ENCODE data around the gene EFCAB9. TPM values are rescaled to one million over a fixed set of nuclear protein-coding genes. Genes with fewer than 3 reads are reported as not detected.

EFCAB9 gene
- polyA plus RNA-seq, 1 donor from 2014 or later: not detected

- H3K4me1 Mint-ChIP-seq: peaks cover 9 to 24% (median 14%) of the 10 kb centered on the region in 3 donors
- H3K27me3 Mint-ChIP-seq: no peaks in the 10 kb centered on the region
- H3K27ac Mint-ChIP-seq: peak overlapping the region in 2 of 3 donors; percentile 48 to 76
- peaks cover 26% of the 10 kb centered on the region for H3K36me3 Mint-ChIP-seq
- H3K4me3 Mint-ChIP-seq: peak overlapping the region in 2 of 4 donors; percentile 10 to 18
- peaks cover 0 to 3% (median 2%) of the 10 kb centered on the region in 3 donors for H3K9me3 Mint-ChIP-seq
These were observed 30.2 kb downstream of the EFCAB9 start for GRCh38 chr5:172223901-172224873.

DNA sequence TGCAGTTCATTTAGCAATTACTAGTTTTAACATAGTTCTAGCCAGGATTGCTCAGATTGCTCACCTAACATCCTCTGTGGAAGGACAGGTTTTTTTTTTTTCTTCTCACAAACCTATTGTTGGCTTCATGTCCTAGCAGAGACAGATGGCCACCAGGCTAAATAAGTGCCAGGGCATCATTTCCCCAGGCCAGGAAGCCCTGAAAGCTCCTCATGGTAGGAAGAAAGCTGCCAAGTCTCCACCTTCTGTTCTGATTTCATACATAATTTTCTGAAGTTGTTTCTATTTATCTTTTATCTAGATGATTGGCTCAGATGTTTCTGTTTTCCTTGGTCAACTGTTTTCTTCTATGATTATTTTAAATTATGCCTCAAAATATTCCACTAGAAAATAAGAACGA lies 31.0 kb downstream of the EFCAB9 start:
- Mint-ChIP-seq H3K9me3 (no peaks in the 10 kb centered on the region), H3K27me3 (no peaks in the 10 kb centered on the region), H3K27ac (no peak overlapping the region), H3K4me3 (no peak overlapping the region), H3K36me3 (peaks cover 18% of the 10 kb centered on the region), H3K4me1 (peaks cover 9 to 24% (median 14%) of the 10 kb centered on the region in 3 donors)

DNA sequence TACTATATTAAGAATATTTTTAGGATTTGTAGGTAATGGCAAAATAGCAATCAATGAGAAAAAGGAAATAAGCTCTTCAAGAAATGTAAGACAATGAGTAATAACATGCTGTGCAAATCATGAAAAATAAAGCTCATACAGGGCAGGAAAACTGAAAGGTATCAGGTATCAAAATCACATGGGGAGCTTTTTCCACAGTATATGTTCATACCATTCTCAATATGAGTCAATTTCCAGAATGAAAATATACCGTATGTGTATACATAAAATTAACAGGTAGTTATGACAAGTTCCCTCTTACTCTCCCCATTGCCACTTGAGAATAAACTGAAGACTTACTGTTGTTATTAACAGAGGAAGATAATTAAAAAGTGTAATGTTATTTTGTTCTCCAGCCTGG lies 35.9 kb downstream of the EFCAB9 start:
- no peaks in the 10 kb centered on the region for H3K9me3 Mint-ChIP-seq
- no peak overlapping the region for H3K27ac Mint-ChIP-seq
- no peaks in the 10 kb centered on the region for H3K27me3 Mint-ChIP-seq
- peaks cover 7% of the 10 kb centered on the region for H3K36me3 Mint-ChIP-seq
- peaks cover 4 to 8% (median 4%) of the 10 kb centered on the region in 3 donors for H3K4me1 Mint-ChIP-seq
- no peak overlapping the region for H3K4me3 Mint-ChIP-seq

- no peaks in the 10 kb centered on the region for H3K27me3 Mint-ChIP-seq
- peaks cover 7% of the 10 kb centered on the region for H3K36me3 Mint-ChIP-seq
- H3K9me3 Mint-ChIP-seq: no peaks in the 10 kb centered on the region
- peaks cover 14 to 28% (median 15%) of the 10 kb centered on the region in 3 donors for H3K4me1 Mint-ChIP-seq
- H3K4me3 Mint-ChIP-seq: no peak overlapping the region
- H3K27ac Mint-ChIP-seq: no peak overlapping the region
These were observed 40.1 kb downstream of the EFCAB9 start for GRCh38 chr5:172234031-172234430.

GRCh38 chr5:172235132-172235780 lies 41.3 kb downstream of the EFCAB9 start:
- Mint-ChIP-seq H3K4me1 (peaks cover 15 to 32% (median 18%) of the 10 kb centered on the region in 3 donors), H3K9me3 (no peaks in the 10 kb centered on the region), H3K27ac (peak overlapping the region in 1 of 3 donors; percentile 78), H3K36me3 (peaks cover 7% of the 10 kb centered on the region), H3K4me3 (no peak overlapping the region), H3K27me3 (no peaks in the 10 kb centered on the region)

GRCh38 chr5:172235827-172236736 lies 42.1 kb downstream of the EFCAB9 start:
- Mint-ChIP-seq H3K9me3 (no peaks in the 10 kb centered on the region), H3K27ac (peak overlapping the region in 1 of 3 donors; percentile 42), H3K4me1 (peaks cover 15 to 33% (median 18%) of the 10 kb centered on the region in 3 donors)

GRCh38 chr5:172238334-172238733 lies 44.4 kb downstream of the EFCAB9 start:
- no peak overlapping the region for H3K4me3 Mint-ChIP-seq
- peaks cover 0 to 1% (median 0%) of the 10 kb centered on the region in 3 donors for H3K9me3 Mint-ChIP-seq
- H3K4me1 Mint-ChIP-seq: peaks cover 15 to 36% (median 18%) of the 10 kb centered on the region in 3 donors
- H3K27me3 Mint-ChIP-seq: no peaks in the 10 kb centered on the region
- H3K27ac Mint-ChIP-seq: no peak overlapping the region
- peaks cover 2% of the 10 kb centered on the region for H3K36me3 Mint-ChIP-seq

More at GRCh38 chr5:172235827-172236736, 42.1 kb downstream of the EFCAB9 start:
- Mint-ChIP-seq H3K4me3 (no peak overlapping the region), H3K36me3 (peaks cover 4% of the 10 kb centered on the region), H3K27me3 (no peaks in the 10 kb centered on the region)

GRCh38 chr5:172243302-172243701 lies 49.3 kb downstream of the EFCAB9 start:
- Mint-ChIP-seq H3K36me3 (peaks cover 6% of the 10 kb centered on the region), H3K9me3 (peaks cover 0 to 1% (median 0%) of the 10 kb centered on the region in 3 donors), H3K27ac (peak overlapping the region in 1 of 3 donors; percentile 8), H3K27me3 (no peaks in the 10 kb centered on the region), H3K4me3 (no peak overlapping the region), H3K4me1 (peaks cover 4 to 9% (median 4%) of the 10 kb centered on the region in 3 donors)

GRCh38 chr5:172245046-172245445 lies 51.1 kb downstream of the EFCAB9 start:
- no peaks in the 10 kb centered on the region for H3K27me3 Mint-ChIP-seq
- H3K9me3 Mint-ChIP-seq: peaks cover 0 to 5% (median 4%) of the 10 kb centered on the region in 3 donors
- H3K36me3 Mint-ChIP-seq: peaks cover 10% of the 10 kb centered on the region
- no peak overlapping the region for H3K27ac Mint-ChIP-seq
- peaks cover under 1 to 4% (median 3%) of the 10 kb centered on the region in 3 donors for H3K4me1 Mint-ChIP-seq
- no peak overlapping the region for H3K4me3 Mint-ChIP-seq

DNA sequence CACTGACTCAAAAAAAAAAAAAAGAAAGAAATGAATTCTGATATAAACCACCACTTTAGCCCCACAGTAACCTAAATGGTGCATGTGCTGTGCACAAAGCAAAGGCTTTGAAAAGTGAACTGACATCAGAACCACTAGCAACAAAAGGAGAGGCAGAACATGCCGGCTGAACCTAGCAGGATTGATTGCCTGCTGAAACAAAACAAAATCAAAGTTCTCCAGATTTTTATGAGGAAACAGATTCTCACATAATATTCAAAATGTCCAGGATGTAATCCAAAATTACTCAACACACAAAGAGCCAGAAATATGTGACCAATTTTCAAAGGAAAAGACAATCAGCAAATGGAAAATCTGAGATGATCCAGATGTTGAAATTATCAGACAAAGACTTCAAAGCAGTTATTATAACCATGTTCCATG lies 51.7 kb downstream of the EFCAB9 start:
- Mint-ChIP-seq H3K36me3 (peaks cover 10% of the 10 kb centered on the region), H3K4me1 (peaks cover 0 to 3% (median 2%) of the 10 kb centered on the region in 3 donors), H3K27me3 (no peaks in the 10 kb centered on the region), H3K4me3 (no peak overlapping the region), H3K27ac (no peak overlapping the region), H3K9me3 (peaks cover 2 to 9% (median 4%) of the 10 kb centered on the region in 3 donors)

DNA sequence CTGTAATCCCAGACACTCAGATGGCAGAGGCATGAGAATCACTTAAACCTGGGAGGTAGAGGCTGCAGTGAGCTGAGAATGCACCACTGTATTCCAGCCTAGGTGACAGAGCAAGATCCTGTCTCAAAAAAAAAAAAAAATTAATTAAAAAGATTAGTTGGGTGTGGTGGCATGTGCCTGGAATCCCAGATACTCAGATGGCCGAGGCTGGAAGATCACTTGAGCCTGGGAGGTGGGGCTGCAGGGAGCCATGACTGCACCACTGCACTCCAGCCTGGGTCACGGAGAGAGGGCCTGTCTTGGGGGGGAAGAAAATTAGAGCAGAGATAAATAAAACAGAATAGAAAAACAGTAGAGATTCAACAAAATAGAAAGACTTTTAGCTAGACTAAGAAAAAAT lies 54.7 kb downstream of the EFCAB9 start:
- Mint-ChIP-seq H3K27me3 (no peaks in the 10 kb centered on the region), H3K4me1 (peaks cover 0 to 3% (median 0%) of the 10 kb centered on the region in 3 donors), H3K4me3 (no peak overlapping the region), H3K9me3 (peaks cover 8 to 13% (median 11%) of the 10 kb centered on the region in 3 donors), H3K27ac (no peak overlapping the region), H3K36me3 (peaks cover 10% of the 10 kb centered on the region)

DNA sequence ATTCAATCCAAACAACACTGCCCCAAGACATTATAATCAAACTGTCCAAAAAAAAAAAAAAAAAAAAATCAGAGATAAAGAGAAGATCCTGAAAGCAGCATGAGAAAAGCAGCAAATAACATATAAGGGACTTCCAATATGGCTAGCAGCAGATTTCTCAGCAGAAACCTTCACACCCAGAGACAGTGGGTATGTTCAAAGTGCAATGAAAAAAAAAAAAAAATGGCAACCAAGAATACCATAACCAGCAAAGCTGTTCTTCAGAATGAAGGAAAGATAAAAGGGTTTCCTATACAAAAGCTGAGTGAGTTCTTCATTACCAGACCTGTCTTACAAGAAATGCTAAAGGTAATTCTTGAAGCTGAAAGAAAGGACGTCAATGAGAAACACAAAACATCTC lies 57.4 kb downstream of the EFCAB9 start:
- peaks cover 8 to 13% (median 13%) of the 10 kb centered on the region in 3 donors for H3K9me3 Mint-ChIP-seq

GRCh38 chr5:172252501-172252900 lies 58.5 kb downstream of the EFCAB9 start:
- H3K4me3 Mint-ChIP-seq: no peak overlapping the region
- peaks cover 8 to 13% (median 13%) of the 10 kb centered on the region in 3 donors for H3K9me3 Mint-ChIP-seq
- H3K36me3 Mint-ChIP-seq: peaks cover 4% of the 10 kb centered on the region

More for the DNA sequence above, 57.4 kb downstream of the EFCAB9 start:
- Mint-ChIP-seq H3K4me1 (peaks cover 0 to 3% (median 0%) of the 10 kb centered on the region in 3 donors), H3K27ac (no peak overlapping the region), H3K36me3 (peaks cover 6% of the 10 kb centered on the region), H3K4me3 (peak overlapping the region in 2 of 4 donors; percentile 27 to 33), H3K27me3 (no peaks in the 10 kb centered on the region)

More at GRCh38 chr5:172252501-172252900, 58.5 kb downstream of the EFCAB9 start:
- Mint-ChIP-seq H3K27ac (no peak overlapping the region), H3K27me3 (no peaks in the 10 kb centered on the region), H3K4me1 (peaks cover 0 to 3% (median 0%) of the 10 kb centered on the region in 3 donors)

All from IgD-negative memory B cell (primary cell).